ENCODE measurements around the gene MICOS13. TPM values are rescaled to one million over a fixed set of nuclear protein-coding genes. Genes with fewer than 3 reads are reported as not detected.

Gene MICOS13
- total and polyA plus RNA-seq, 2 donors (not counting 3 experiments of a cell fraction or from before 2014, with no cell fraction given) = 55.3 to 86.1 TPM

GRCh38 chr19:5678071-5678718, 2.1 kb downstream of the MICOS13 start:
- no peak for DNase-seq (ENCODE audit: low read depth, low spot score)
- H2AFZ ChIP-seq (ENCODE audit: low read depth, low read length) = no peak overlapping the region
- H3K27ac ChIP-seq (ENCODE audit: insufficient read depth, low read depth, low read length) = no peak overlapping the region
- H3K9me3 ChIP-seq (replicated peaks; ENCODE audit: control insufficient read depth, insufficient read depth, low read length) = no peaks in the 10 kb centered on the region
- no peak overlapping the region for H3K4me3 ChIP-seq (replicated peaks in 1 of 3; ENCODE audit: insufficient read depth in 1 of 3, low read depth in 1 of 3, low read length in 3 of 3)
- H3K9ac ChIP-seq (replicated peaks; ENCODE audit: extremely low read depth, insufficient read depth, low read length) = no peak overlapping the region
- BruUV-seq (replicated peaks) = no TSS peak
- ChIA-PET CTCF (interaction anchor here (1.1 kb wide), 1 partner anchor 9 kb away, joined by 4 read pairs; no protein-coding TSS in a partner anchor), POLR2A (no interaction called here)
- H3K4me1 ChIP-seq (ENCODE audit: control insufficient read depth, extremely low read depth, insufficient read depth, low read length) = peaks cover 10% of the 10 kb centered on the region
- no peaks in the 10 kb centered on the region for H3K27me3 ChIP-seq (ENCODE audit: control insufficient read depth in 2 of 2, insufficient read depth in 2 of 2, low read length in 2 of 2)
- no peaks in the 10 kb centered on the region for H3K9me1 ChIP-seq (replicated peaks; ENCODE audit: control insufficient read depth, extremely low read depth, insufficient read depth, low read length)
- no peaks in the 10 kb centered on the region for H4K20me1 ChIP-seq (replicated peaks; ENCODE audit: control insufficient read depth, extremely low read depth, insufficient read depth, low read length)
- no peak for FAIRE-seq
- no peak for TF ChIP-seq FOS (IDR thresholded peaks at IDR 0.05; ENCODE audit: borderline replicate concordance, insufficient read depth, low read length)
- no peak for TF ChIP-seq MYC (IDR thresholded peaks at IDR 0.05; ENCODE audit: low read depth, low read length)
- TF ChIP-seq CTCF (IDR thresholded peaks at IDR 0.05; ENCODE audit: extremely low read depth in 1 of 2, insufficient read depth in 1 of 2, low read depth in 1 of 2, low read length in 2 of 2) = no peak
- no peak for TF ChIP-seq JUN (IDR thresholded peaks at IDR 0.05; ENCODE audit: borderline replicate concordance, insufficient read depth, insufficient read length, low read depth)
- no peak for TF ChIP-seq POLR2AphosphoS5 (IDR thresholded peaks at IDR 0.05; ENCODE audit: insufficient read depth, low read depth, low read length)
- TF ChIP-seq MAX (IDR thresholded peaks at IDR 0.05; ENCODE audit: insufficient read depth, insufficient read length) = no peak
- TF ChIP-seq GATA2 (IDR thresholded peaks at IDR 0.05; ENCODE audit: insufficient read depth, insufficient read length, low read depth, low read length) = no peak
- no peak for TF ChIP-seq POLR2A (IDR thresholded peaks at IDR 0.05; ENCODE audit: low read depth, low read length)
- TF ChIP-seq EZH2 (IDR thresholded peaks at IDR 0.05; ENCODE audit: borderline replicate concordance, low read depth, low read length, severe bottlenecking) = no peak
- dilution Hi-C loops (cut with MboI; ENCODE audit: extremely low pct_ligation_motif_present, low sequenced_read_pairs) = no loop called here
- peaks cover 9% of the 10 kb centered on the region for H3K79me2 ChIP-seq (ENCODE audit: control insufficient read depth, insufficient read depth, low read length)
- H3K36me3 ChIP-seq (ENCODE audit: control insufficient read depth in 2 of 2, extremely low read depth in 1 of 2, insufficient read depth in 2 of 2, low read length in 2 of 2) = peaks cover 0 to 5% of the 10 kb centered on the region in 2 experiments
- intact Hi-C loops (cut with micrococcal nuclease) = no loop called here
- no peak overlapping the region for H3K4me2 ChIP-seq (ENCODE audit: insufficient read depth, low read length)
